Right renal pelvis (tissue), 4 donors: ENCODE measurements around the gene CD99. TPM values are rescaled to one million over a fixed set of nuclear protein-coding genes. Genes with fewer than 3 reads are reported as not detected.
A peak's percentile ranks its signal among the peaks of the same experiment; 100 is the strongest.

Source experiments
- DNase-seq, 4 donors: peaks; one replicate each; pipeline ENCODE4 v3.0.0-alpha.2; 2013; ENCODE audit warnings: low read depth in 4 of 4, low spot score in 3 of 4, missing footprints in 1 of 4
- polyA plus RNA-seq, 4 donors: library from polyadenylated mRNA; unstranded; fragments of 120-200 nt; gene quantifications; one replicate each; pipeline ENCODE4 v1.2.1, GENCODE V29; 2013; ENCODE audit not compliant: insufficient read length in 4 of 4

Gene CD99
- polyA plus RNA-seq, 4 donors = 226 to 252 (median 231) TPM

- DNase-seq = no peak
Observed at GRCh38 chrX:2697306-2697705, 6.2 kb downstream of the CD99 start.

- DNase-seq = no peak
Observed at GRCh38 chrX:2697741-2698299, 6.7 kb downstream of the CD99 start.

- DNase-seq = no peak
Observed at GRCh38 chrX:2698604-2699003, 7.5 kb downstream of the CD99 start.

- DNase-seq = no peak
Observed at GRCh38 chrX:2699959-2700358, 8.9 kb downstream of the CD99 start.

GRCh38 chrX:2700405-2701320 lies 9.6 kb downstream of the CD99 start:
- no peak for DNase-seq

- no peak for DNase-seq
Observed at GRCh38 chrX:2701600-2701999, 10.5 kb downstream of the CD99 start.

GRCh38 chrX:2703991-2704369 lies 12.9 kb downstream of the CD99 start:
- no peak for DNase-seq

- DNase-seq = no peak
Observed at GRCh38 chrX:2705046-2705832, 14.1 kb downstream of the CD99 start.

- DNase-seq = peak in 3 of 4 donors; percentile 43 to 63 (median 58)
Observed at GRCh38 chrX:2707334-2707760, 16.3 kb downstream of the CD99 start.

GRCh38 chrX:2708021-2708420 lies 16.9 kb downstream of the CD99 start:
- no peak for DNase-seq

GRCh38 chrX:2708592-2709188 lies 17.6 kb downstream of the CD99 start:
- no peak for DNase-seq

GRCh38 chrX:2709556-2709955 lies 18.5 kb downstream of the CD99 start:
- DNase-seq = no peak

GRCh38 chrX:2710041-2710840 lies 19.1 kb downstream of the CD99 start:
- DNase-seq = no peak

- DNase-seq = no peak
Observed at GRCh38 chrX:2711441-2711840, 20.3 kb downstream of the CD99 start.

GRCh38 chrX:2712428-2712827 lies 21.3 kb downstream of the CD99 start:
- DNase-seq = no peak

- DNase-seq = no peak
Observed at GRCh38 chrX:2712890-2713840, 22.1 kb downstream of the CD99 start.

- no peak for DNase-seq
Observed at GRCh38 chrX:2714551-2714950, 23.5 kb downstream of the CD99 start.

- DNase-seq = no peak
Observed at GRCh38 chrX:2715066-2715600, 24.0 kb downstream of the CD99 start.

- DNase-seq = no peak
Observed at GRCh38 chrX:2717312-2717711, 26.2 kb downstream of the CD99 start.
